ENCODE measurements around the gene DOK6. TPM values are rescaled to one million over a fixed set of nuclear protein-coding genes. Genes with fewer than 3 reads are reported as not detected.
"Not testable (repeated sequence)": the region's sequence is repeated elsewhere in the genome, so short reads cannot be mapped to it uniquely, and the experiment has no call there.

The DOK6 gene
- not detected in 2 replicates for total RNA-seq (2014; rRNA removed; shearing (Covaris generic))

DNA sequence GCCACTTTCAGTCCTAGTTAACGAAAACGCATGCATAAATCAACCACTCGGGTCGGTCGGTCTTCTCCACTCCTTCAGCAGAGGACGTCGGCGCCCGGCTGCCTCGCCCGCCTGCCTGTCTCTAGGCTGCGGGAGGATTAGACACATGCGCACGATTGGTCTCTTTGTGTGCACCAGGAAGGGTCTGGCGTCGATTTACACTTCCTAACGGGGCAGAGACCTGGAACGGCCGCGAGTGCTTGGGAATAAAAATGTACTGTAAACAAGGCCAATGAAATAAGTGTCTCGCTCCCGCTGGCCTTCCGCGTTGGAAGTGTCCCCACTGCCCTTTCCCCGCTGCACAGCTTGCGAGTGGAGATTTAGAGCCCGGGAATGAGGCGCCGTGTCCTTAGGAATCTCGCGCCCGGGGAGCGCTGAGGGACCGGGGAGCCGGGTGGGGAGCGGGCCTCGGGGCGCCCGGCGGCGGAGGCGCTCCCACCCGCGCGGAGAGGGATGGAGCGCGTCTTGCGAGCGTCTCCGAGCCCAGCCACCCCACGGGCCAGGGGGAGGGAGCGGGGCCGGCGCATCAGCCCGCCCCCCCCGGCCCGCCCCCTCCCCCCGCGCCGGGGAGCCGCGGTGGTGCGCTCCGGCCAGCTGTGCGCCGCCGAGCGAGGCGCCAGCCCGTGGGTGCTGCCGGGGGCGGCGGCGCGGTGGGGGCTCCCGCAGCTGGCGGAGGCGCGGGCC, at the start of gene DOK6:
Gene DOK6, plus strand, starts transcription at position 636 of the 723 bp plus-strand sequence.
- no peak for DNase-seq (ENCODE audit: low spot score)

GRCh38 chr18:69353023-69353422, 47.7 kb upstream of the DOK6 start:
- DNase-seq (ENCODE audit: low spot score): no peak

- DNase-seq (ENCODE audit: low spot score): no peak
Observed at GRCh38 chr18:69357590-69357989, 43.1 kb upstream of the DOK6 start.

DNA sequence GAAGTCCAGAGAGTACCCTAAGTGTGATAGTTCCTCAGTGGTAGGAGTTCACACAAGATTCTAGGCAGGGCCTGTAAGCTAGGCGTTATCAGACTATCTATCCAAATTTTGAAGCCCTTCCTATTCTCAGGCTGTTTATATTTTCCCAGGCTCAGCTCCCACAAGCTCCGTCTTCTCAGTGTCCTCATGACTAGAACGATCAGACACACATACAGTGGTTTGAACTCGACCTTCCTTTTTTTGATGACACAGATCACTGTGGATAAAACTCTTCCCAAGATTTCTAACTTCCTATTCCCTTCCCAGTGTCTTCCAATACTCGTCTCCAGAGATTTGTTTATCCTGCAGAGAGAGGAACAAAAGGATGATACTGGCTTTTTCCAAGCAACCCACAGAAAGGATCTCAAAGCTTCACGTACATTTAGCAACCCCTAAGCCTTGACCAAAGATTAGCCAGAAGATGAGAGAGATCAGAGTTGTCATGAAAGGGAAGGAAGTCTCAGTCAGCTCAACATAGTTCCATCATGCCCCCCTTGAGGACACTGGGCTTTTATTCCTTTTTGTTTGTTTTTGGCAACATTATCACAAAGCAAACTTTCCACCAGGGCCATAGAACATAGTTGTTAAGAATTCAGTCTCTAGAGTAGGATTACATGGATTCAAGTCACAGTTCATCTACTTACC, 42.3 kb upstream of the DOK6 start:
- DNase-seq (ENCODE audit: low spot score): no peak

- DNase-seq (ENCODE audit: low spot score): not testable (repeated sequence)
Observed at GRCh38 chr18:69359768-69360167, 40.9 kb upstream of the DOK6 start.

DNA sequence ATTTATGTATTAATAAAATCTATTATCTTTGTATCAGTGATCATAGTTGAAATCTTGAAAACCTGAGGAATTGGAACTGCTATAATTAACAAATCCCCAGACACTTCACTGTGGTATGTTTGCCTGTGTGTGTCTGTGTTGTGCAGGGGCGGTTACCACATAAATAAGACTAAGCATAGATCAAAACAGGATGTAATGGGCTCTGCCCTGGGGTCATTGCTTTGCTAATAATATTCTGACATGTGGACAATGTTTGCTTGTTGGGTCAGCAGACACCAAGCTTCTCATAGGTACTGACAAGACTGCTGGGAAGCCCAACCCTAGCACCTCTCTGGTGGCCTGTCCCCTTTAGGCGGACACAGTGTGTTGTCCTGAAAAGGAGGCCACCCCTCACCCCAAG, 35.8 kb upstream of the DOK6 start:
- DNase-seq (ENCODE audit: low spot score): no peak

DNA sequence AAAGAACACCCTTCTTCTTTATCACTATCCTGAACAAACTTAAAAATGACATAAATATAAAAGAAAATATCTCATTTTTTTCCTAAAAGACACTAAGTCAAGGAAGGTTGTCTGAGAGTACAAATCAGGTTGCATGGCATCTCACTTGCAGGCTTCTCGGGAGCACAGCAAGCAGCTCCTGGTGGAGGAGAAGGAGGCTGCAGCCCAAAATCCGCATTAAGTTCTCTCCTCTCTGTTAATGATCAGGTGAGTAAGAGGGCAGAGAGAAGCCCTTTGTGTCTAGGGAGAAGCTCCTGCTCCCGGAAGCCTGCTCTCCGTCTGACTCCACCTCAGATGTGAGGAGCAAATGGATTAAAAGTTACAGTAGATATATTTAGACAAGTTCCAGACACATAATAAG, 35.0 kb upstream of the DOK6 start:
- DNase-seq (ENCODE audit: low spot score): no peak

GRCh38 chr18:69367104-69367503, 33.6 kb upstream of the DOK6 start:
- no peak for DNase-seq (ENCODE audit: low spot score)

- DNase-seq (ENCODE audit: low spot score): no peak
Observed at GRCh38 chr18:69371729-69372128, 29.0 kb upstream of the DOK6 start.

- no peak for DNase-seq (ENCODE audit: low spot score)
Observed at GRCh38 chr18:69380324-69380723, 20.4 kb upstream of the DOK6 start.

- no peak for DNase-seq (ENCODE audit: low spot score)
Observed at GRCh38 chr18:69383186-69383585, 17.5 kb upstream of the DOK6 start.

- no peak for DNase-seq (ENCODE audit: low spot score)
Observed at GRCh38 chr18:69387186-69387585, 13.5 kb upstream of the DOK6 start.

DNA sequence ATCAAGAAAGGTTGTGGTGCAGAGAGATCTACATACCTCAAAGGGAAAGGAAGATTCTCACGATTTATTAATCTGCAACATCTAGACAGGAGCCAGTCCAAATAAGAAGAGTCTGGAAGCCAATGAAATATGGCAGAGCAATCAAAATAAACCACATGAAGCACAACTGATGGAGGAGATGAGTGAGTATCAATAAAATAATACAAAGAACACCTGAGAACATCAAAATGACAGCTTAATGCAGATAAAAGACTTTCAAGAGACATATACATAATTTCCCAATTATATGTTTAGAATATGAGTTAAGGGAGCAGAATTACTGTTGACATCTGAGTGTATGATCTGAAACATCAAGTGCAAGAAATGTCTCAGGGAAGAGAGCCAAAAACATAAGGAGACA, 12.5 kb upstream of the DOK6 start:
- DNase-seq (ENCODE audit: low spot score): no peak

DNA sequence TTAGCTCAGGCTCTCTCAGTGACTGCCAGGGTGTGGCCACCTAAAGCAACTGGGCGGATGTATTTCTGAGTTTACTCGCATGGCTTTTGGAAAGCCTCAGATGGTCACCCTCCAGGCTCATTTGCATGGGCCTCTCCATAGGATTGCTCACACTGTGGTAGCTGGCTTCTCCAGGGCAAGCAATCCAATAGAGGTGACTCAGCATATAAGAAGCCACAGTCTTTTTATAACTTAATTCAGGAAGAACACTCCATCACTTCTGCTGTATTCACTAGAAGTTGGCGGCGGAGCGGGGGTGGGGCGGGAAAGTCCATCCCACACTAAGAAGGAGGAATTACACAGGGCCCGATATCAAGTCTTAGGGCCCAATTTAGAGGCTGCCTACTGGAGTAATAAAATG, 3.6 kb upstream of the DOK6 start:
- DNase-seq (ENCODE audit: low spot score): no peak

DNA sequence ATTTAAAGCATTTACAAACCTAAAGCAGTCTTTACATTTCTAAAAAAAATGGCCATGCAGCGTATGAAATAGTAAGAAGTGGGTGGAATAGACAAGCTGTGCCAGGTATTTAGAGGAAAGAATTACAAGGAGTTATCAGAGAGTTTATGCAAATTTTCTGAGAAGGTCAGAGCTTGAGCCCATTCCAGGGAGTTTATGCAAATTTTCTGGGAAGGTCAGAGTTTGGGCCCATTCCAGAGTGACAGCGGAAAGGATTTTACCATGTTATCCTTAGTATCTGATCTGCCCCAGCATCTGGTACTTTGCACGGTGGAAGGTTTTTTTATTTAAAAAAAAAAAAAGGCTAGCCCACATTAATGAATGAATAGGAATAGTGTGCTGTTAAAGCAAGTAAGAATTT, 1.4 kb upstream of the DOK6 start:
- DNase-seq (ENCODE audit: low spot score): no peak

DNA sequence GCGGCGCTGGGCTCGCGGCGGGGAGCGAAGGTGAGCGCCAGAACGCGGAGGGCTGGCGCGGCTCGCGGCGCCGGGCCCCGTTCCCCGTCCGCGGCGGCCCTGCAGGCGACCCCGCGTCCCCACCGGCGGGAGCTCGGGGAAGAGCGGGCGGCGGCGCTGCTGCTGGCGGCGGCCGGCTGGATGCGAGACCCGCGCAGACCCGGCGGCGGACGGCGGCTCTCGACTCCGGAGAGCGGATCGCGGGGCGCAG, 213 bp downstream of the DOK6 start:
- no peak for DNase-seq (ENCODE audit: low spot score)

DNA sequence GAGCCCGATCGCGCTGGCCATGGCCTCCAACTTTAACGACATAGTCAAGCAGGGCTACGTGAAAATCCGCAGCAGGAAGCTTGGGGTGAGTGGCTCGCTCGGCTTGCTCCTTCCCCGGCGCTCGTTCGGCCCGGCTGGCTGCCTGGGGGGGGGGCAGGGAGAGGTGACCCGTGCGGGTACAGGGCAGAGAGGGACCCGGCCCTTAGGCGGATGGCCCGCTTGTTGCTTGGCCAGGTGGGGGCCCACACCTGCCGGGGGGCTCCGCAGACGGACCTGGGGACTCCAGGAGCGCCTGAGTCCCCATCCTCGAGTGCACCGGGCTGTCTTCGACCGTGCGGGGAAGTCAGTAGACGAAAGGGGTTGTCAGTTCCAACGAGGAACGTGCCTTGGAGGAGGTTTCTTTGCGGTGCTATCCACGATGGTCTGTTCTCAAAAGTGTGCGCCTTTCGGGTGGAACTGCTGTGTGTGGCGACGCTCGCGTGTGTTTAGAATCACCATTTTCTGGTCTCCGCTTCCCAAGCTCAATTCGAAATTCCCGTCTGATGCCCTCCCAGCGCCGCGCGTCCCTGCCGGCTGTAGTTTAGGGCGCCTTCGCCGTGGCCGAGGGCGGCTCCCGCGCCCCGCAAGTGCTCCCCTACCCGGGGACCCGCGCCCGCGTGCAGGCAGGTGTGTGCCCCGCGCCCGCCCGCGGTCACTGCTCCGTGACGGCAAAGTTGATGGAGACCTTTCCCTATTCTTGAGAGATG, 711 bp downstream of the DOK6 start:
- no peak for DNase-seq (ENCODE audit: low spot score)

GRCh38 chr18:69401972-69402532, 1.4 kb downstream of the DOK6 start:
- DNase-seq (ENCODE audit: low spot score): no peak

GRCh38 chr18:69402533-69402989, 1.9 kb downstream of the DOK6 start:
- no peak for DNase-seq (ENCODE audit: low spot score)

- DNase-seq (ENCODE audit: low spot score): no peak
Observed at GRCh38 chr18:69408522-69408921, 7.8 kb downstream of the DOK6 start.

- no peak for DNase-seq (ENCODE audit: low spot score)
Observed at GRCh38 chr18:69411199-69411598, 10.5 kb downstream of the DOK6 start.

DNA sequence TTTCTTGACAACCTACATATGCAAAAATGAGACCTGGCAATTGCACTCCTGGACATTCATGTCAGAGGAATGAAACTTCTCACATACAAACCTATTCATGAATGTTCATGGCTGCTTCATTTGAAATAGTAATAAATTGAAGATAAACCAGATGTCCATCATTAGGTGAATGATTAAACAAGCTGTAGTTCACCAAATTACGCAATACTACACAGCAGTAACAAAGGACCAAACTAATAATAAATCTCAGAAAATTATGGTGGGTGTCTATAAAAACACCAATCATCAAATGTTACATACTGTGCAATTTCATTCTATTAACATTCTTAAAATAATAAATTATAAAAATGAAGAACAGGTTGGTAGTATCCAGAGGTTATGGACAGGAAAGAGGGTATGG, 13.5 kb downstream of the DOK6 start:
- no peak for DNase-seq (ENCODE audit: low spot score)

GRCh38 chr18:69432847-69433246, 32.2 kb downstream of the DOK6 start:
- DNase-seq (ENCODE audit: low spot score): no peak
